Measurements from ENCODE around the gene PDE2A.

- no peak for TF ChIP-seq CSRNP3 (CRISPR knock-in tag; IDR thresholded peaks at IDR 0.05)
- TF ChIP-seq ESRRG (CRISPR knock-in tag; IDR thresholded peaks at IDR 0.05), result no peak
- no peak for TF ChIP-seq PATZ1 (CRISPR knock-in tag; IDR thresholded peaks at IDR 0.05; ENCODE audit: borderline replicate concordance)
- TF ChIP-seq TOX (CRISPR knock-in tag; IDR thresholded peaks at IDR 0.05; ENCODE audit: borderline replicate concordance), result no peak
- TF ChIP-seq RARB (CRISPR knock-in tag; IDR thresholded peaks at IDR 0.05), result no peak
Measured at GRCh38 chr11:72621008-72621610, 53.1 kb downstream of the PDE2A start.

Measured in SK-N-SH treated with all-trans-retinoic acid at 6 μM for 48 hours (cell line).